ENCODE data around the gene RELL2.

DNA sequence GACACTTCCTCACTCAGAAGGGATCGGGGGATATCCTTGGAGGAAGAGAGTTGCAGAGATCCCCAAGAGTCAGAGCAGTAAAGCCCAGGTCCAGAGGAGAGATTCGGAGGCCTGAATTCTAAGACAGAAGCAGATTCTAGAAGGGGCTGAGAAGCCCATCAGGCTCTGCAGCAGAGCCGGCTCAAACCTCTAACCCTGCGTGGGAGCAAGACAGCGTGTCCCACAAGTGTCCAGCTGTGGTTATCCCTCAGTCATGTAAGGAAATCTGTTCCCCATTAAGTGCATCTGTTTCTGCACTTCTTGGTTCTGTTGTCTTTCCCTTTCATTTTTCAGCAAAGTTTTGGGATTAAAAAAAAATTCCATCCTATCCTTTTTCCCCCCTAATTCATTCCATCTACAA is 13.2 kb upstream of the RELL2 start:
- TF ChIP-seq CTCF (IDR thresholded peaks at IDR 0.05) (no peak), POLR2AphosphoS5 (IDR thresholded peaks at IDR 0.05; ENCODE audit: insufficient read depth in 1 of 2, low read depth in 1 of 2) (no peak)

All from vagina (tissue), 2 donors.